ENCODE results near the gene ZNF774. TPM values are rescaled to one million over a fixed set of nuclear protein-coding genes. Genes with fewer than 3 reads are reported as not detected.

ZNF774 gene
- total and polyA plus RNA-seq, 2 of the 8 experiments (the other 6 are each of a cell fraction or from before 2014, with no cell fraction given), result 0.82 to 2.6 TPM

DNA sequence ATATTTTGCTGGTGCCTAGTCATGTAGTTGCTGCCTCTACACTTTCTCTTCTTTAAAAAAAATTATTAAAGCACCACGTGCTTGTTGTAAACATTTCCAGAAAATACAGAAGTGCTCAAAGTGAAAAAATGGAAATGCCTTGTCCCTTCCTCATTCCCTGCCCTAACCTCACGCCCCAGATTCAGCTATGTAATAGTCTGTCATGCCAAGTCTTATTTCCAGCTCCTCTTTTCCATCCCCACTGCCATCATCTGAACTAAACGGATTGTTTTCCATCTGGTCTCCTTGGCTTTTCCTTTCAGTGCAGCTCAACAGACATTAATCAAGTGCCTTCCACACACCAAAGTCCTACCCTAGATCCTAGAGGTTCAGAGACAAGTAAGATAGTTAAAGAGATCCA lies 15.5 kb downstream of the ZNF774 start:
- no peak for TF ChIP-seq FOSL1 (IDR thresholded peaks at IDR 0.05; ENCODE audit: insufficient read depth, low read depth, low read length)
- TF ChIP-seq TBP (IDR thresholded peaks at IDR 0.05; ENCODE audit: low read depth, low read length), result no peak
- TF ChIP-seq, protein P1, sequence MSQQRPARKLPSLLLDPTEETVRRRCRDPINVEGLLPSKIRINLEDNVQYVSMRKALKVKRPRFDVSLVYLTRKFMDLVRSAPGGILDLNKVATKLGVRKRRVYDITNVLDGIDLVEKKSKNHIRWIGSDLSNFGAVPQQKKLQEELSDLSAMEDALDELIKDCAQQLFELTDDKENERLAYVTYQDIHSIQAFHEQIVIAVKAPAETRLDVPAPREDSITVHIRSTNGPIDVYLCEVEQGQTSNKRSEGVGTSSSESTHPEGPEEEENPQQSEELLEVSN (IDR thresholded peaks at IDR 0.05), result no peak
- no peak for TF ChIP-seq TEAD4 (IDR thresholded peaks at IDR 0.05; ENCODE audit: low read depth, low read length)
- no peak for TF ChIP-seq RFX5 (IDR thresholded peaks at IDR 0.05; ENCODE audit: borderline replicate concordance, low read depth, low read length)
- no peak for TF ChIP-seq SIX5 (IDR thresholded peaks at IDR 0.05; ENCODE audit: low read depth, low read length)
- no peak for TF ChIP-seq ASH2L (IDR thresholded peaks at IDR 0.05; ENCODE audit: low read length)
- no peak for TF ChIP-seq POU5F1 (IDR thresholded peaks at IDR 0.05; ENCODE audit: low read depth, low read length)
- no peak for TF ChIP-seq BRCA1 (IDR thresholded peaks at IDR 0.05; ENCODE audit: low read depth, low read length)
- TF ChIP-seq CEBPB (IDR thresholded peaks at IDR 0.05; ENCODE audit: low read depth, low read length), result no peak
- no peak for TF ChIP-seq KDM4A (IDR thresholded peaks at IDR 0.05; ENCODE audit: low read depth, low read length, severe bottlenecking)
- no peak for TF ChIP-seq EZH2 (IDR thresholded peaks at IDR 0.05; ENCODE audit: low read depth, low read length, severe bottlenecking)
- TF ChIP-seq POLR2AphosphoS5 (IDR thresholded peaks at IDR 0.05; ENCODE audit: low read depth, low read length), result no peak
- no peak for TF ChIP-seq SUZ12 (IDR thresholded peaks at IDR 0.05; ENCODE audit: low read length)
- DNase-seq (ENCODE audit: low read depth in 1 of 2, low spot score in 2 of 2) (no peak), FAIRE-seq (no peak)
- Histone ChIP-seq H2BK120ac (replicated peaks; ENCODE audit: low read depth, low read length) (no peak overlapping the region), H2BK5ac (ENCODE audit: low read depth, low read length) (no peak overlapping the region), H4K91ac (replicated peaks; ENCODE audit: insufficient read length, low read length) (no peak overlapping the region), H3K79me1 (ENCODE audit: low read depth, low read length) (no peaks in the 10 kb centered on the region), H2BK20ac (ENCODE audit: low read length) (no peak overlapping the region), H3K14ac (ENCODE audit: insufficient read length) (no peak overlapping the region), H3K36me3 (ENCODE audit: control insufficient read depth in 2 of 4, insufficient read depth in 4 of 4, low read length in 3 of 4) (no peaks in the 10 kb centered on the region), H2AFZ (ENCODE audit: low read length) (no peak overlapping the region), H2BK15ac (ENCODE audit: low read length) (no peak overlapping the region), H3K4me1 (replicated peaks in 1 of 4; ENCODE audit: control insufficient read depth in 3 of 4, insufficient read depth in 4 of 4, low read length in 3 of 4) (no peaks in the 10 kb centered on the region), H3K79me2 (ENCODE audit: control insufficient read depth in 1 of 2, insufficient read depth in 2 of 2, low read length in 2 of 2) (no peaks in the 10 kb centered on the region), H3K23ac (ENCODE audit: insufficient read length) (no peak overlapping the region), H3K27ac (ENCODE audit: low read depth, low read length) (no peak overlapping the region), H4K5ac (ENCODE audit: insufficient read length, low read depth, low read length) (no peak overlapping the region), H3K56ac (replicated peaks; ENCODE audit: insufficient read length, low read depth, low read length) (no peak overlapping the region), H3K4ac (replicated peaks; ENCODE audit: insufficient read length, low read depth, low read length) (no peak overlapping the region), H3K18ac (ENCODE audit: extremely low read depth, low read length) (no peak overlapping the region), H3K4me2 (ENCODE audit: insufficient read depth in 1 of 2, low read depth in 2 of 2, low read length in 2 of 2) (no peak overlapping the region), H4K20me1 (replicated peaks in 1 of 2; ENCODE audit: control insufficient read depth in 1 of 2, insufficient read depth in 2 of 2, low read length in 2 of 2) (no peaks in the 10 kb centered on the region), H3K27me3 (replicated peaks in 1 of 4; ENCODE audit: control insufficient read depth in 3 of 4, extremely low read depth in 1 of 4, insufficient read depth in 3 of 4, low read length in 3 of 4) (no peaks in the 10 kb centered on the region), H3K9ac (replicated peaks in 1 of 4; ENCODE audit: extremely low read depth in 1 of 4, low read depth in 3 of 4, low read length in 3 of 4) (no peak overlapping the region), H4K8ac (ENCODE audit: extremely low read depth, insufficient read depth, low read length) (no peak overlapping the region), H3K4me3 (ENCODE audit: extremely low read depth in 1 of 4, insufficient read depth in 2 of 4, low read depth in 3 of 4, low read length in 4 of 4) (no peak overlapping the region), H2AK5ac (ENCODE audit: low read depth, low read length) (no peak overlapping the region), H3K23me2 (ENCODE audit: low read depth, low read length) (no peaks in the 10 kb centered on the region), H2BK12ac (ENCODE audit: low read depth, low read length) (no peak overlapping the region), H3K9me3 (ENCODE audit: insufficient read depth in 2 of 2, low read depth in 1 of 2, low read length in 1 of 2) (no peaks in the 10 kb centered on the region)
- WGBS, 2 experiments (ENCODE audit: extremely low coverage in 1 of 2, insufficient coverage in 1 of 2, insufficient read length in 1 of 2, insufficient replicate concordance in 2 of 2, low coverage in 1 of 2, low lambda C conversion rate in 2 of 2, missing lambda C conversion rate in 1 of 2), result 85% methylated on average over 3 of the region's 3 CpGs; no CpG with 5 or more reads in 1 of the 2 experiments
- ChIA-PET POLR2A (ENCODE audit: partially characterized antibody) (no interaction called here), CTCF (ENCODE audit: partially characterized antibody) (interaction anchor here (0.6 to 2.5 kb wide), 6 partner anchors 10 to 115 kb away, joined by 3 to 13 read pairs (median 4); no protein-coding TSS in a partner anchor)

All from H1 (cell line).